K562 (cell line): ENCODE data around the gene CTNNBL1. TPM values are rescaled to one million over a fixed set of nuclear protein-coding genes. Genes with fewer than 3 reads are reported as not detected.

Experiments used
- ATAC-seq: fragments of 200-7000 bp; cut with Tn5 transposase; 3 replicates; pipeline ENCODE4 v1.9.1; 2020; ENCODE audit warnings: moderate library complexity
- BruUV-seq: library from RNA; stranded (reverse); fragments of 400-500 nt; replicated peaks from 2 replicates; lab custom pipeline; 2021; lab: Mats Ljungman, UMichigan
- CTCF ChIA-PET: fragments of 300-600 bp; formaldehyde crosslinking; extraction: SDS; loops from one replicate; lab custom pipeline; 2021; ENCODE audit warnings: low intra/inter-chr PET ratio; lab: Yijun Ruan, JAX
- POLR2A ChIA-PET: fragments of 300-600, 350-650 bp; sonication (Branson Sonifier 250); formaldehyde crosslinking; extraction: SDS; loops from one replicate; lab custom pipeline; 2021; ENCODE audit warnings: antibody characterized with exemption, inconsistent platforms; lab: Yijun Ruan, JAX
- DNase-seq, 4 experiments: peaks; one replicate each; pipeline versions ENCODE4 v3.0.0 to v3.0.0-alpha.2; 2011 to 2018; ENCODE audit warnings: low spot score in 3 of 4, mixed read lengths in 3 of 4; ENCODE audit errors: extremely low read depth in 1 of 4
- FAIRE-seq: peaks from 2 replicates; lab custom pipeline; 2011; peaks lifted over from hg19 to GRCh38; lab: Jason Lieb, UNC
- H2AFZ ChIP-seq: 2 replicates; pipeline ENCODE4 v1.6.0; 2011; ENCODE audit warnings: low read depth, low read length, control low read depth, inconsistent platforms
- H3K27ac ChIP-seq: fragments of 200-600 bp; 3 replicates; pipeline ENCODE4 v1.8.0; 2011; ENCODE audit warnings: low read depth, mild to moderate bottlenecking, control low read depth, inconsistent platforms, low read length, moderate library complexity, mixed read lengths; ENCODE audit errors: extremely low read depth
- H3K27me3 ChIP-seq, 2 experiments: fragments of 300-600 bp in 1 of 2; 2 replicates in 1 of 2; 3 replicates in 1 of 2; pipeline versions ENCODE4 v1.6.0 to v1.8.0; 2011; ENCODE audit warnings: inconsistent platforms in 2 of 2, low read length in 2 of 2, mild to moderate bottlenecking in 1 of 2, mixed read lengths in 1 of 2, moderate library complexity in 1 of 2; ENCODE audit not compliant: control insufficient read depth in 2 of 2, insufficient read depth in 2 of 2
- H3K36me3 ChIP-seq: fragments of 300-600 bp; 3 replicates; pipeline ENCODE4 v1.8.0; 2011; ENCODE audit warnings: mild to moderate bottlenecking, low read length, inconsistent platforms; ENCODE audit not compliant: control insufficient read depth, insufficient read depth
- H3K4me1 ChIP-seq, 2 experiments: fragments of 200-600 bp in 1 of 2; replicated peaks in 1 of 2; 2 replicates in 1 of 2; 3 replicates in 1 of 2; pipeline versions ENCODE4 v1.5.1 to v1.8.0; 2011; ENCODE audit warnings: inconsistent platforms in 2 of 2, low read length in 2 of 2, mild to moderate bottlenecking in 1 of 2, mixed read lengths in 1 of 2, moderate library complexity in 1 of 2; ENCODE audit not compliant: control insufficient read depth in 2 of 2, insufficient read depth in 2 of 2
- H3K4me2 ChIP-seq: 2 replicates; pipeline ENCODE4 v1.6.1; 2011; ENCODE audit warnings: low read length, control low read depth, inconsistent platforms, mixed read lengths; ENCODE audit not compliant: insufficient read depth
- H3K4me3 ChIP-seq: fragments of 200-600 bp; sonication (generic), shearing (Covaris generic); 2 replicates; pipeline ENCODE4 v1.5.1; 2016; ENCODE audit warnings: control low read depth, inconsistent platforms
- H3K79me2 ChIP-seq: fragments of 200-600 bp; 3 replicates; pipeline ENCODE4 v1.8.0; 2011; ENCODE audit warnings: low read length, inconsistent platforms; ENCODE audit not compliant: control insufficient read depth, insufficient read depth
- H3K9ac ChIP-seq, 2 experiments: 2 replicates each; pipeline versions ENCODE4 v1.6.0 to v1.6.1; 2011; ENCODE audit warnings: low read depth in 2 of 2, low read length in 2 of 2, control low read depth in 1 of 2, inconsistent platforms in 1 of 2, mild to moderate bottlenecking in 1 of 2, mixed read lengths in 1 of 2; ENCODE audit not compliant: insufficient read depth in 1 of 2
- H3K9me1 ChIP-seq: one replicate; pipeline ENCODE4 v1.6.0; 2011; ENCODE audit warnings: inconsistent platforms, mild to moderate bottlenecking, low read length, moderate library complexity; ENCODE audit not compliant: control insufficient read depth, insufficient read depth
- H3K9me3 ChIP-seq: replicated peaks from 2 replicates; pipeline ENCODE4 v1.5.1; 2011; ENCODE audit warnings: low read depth, low read length, inconsistent platforms; ENCODE audit not compliant: control insufficient read depth, insufficient read depth
- H4K20me1 ChIP-seq: replicated peaks from 2 replicates; pipeline ENCODE4 v1.6.1; 2011; ENCODE audit warnings: low read length, inconsistent platforms, mixed read lengths; ENCODE audit not compliant: control insufficient read depth, insufficient read depth
- ADNP ChIP-seq: fragments of 200-800 bp; sonication (Bioruptor generic); IDR thresholded peaks from 2 replicates; pipeline ENCODE4 v1.6.1; 2016; ENCODE audit warnings: missing genetic modification characterization, missing compliant biosample characterization
- CBFB ChIP-seq: sonication (generic); formaldehyde crosslinking; IDR thresholded peaks from 2 replicates; pipeline ENCODE4 v1.4.0; 2020; ENCODE audit warnings: mild to moderate bottlenecking, missing genetic modification reagents
- CSDE1 ChIP-seq, 2 experiments: fragments of 450-650 bp; IDR thresholded peaks; 2 replicates each; pipeline ENCODE4 v1.6.1; 2016; ENCODE audit warnings: mild to moderate bottlenecking in 1 of 2
- DPF2 ChIP-seq: fragments of 450-650 bp; IDR thresholded peaks from 2 replicates; pipeline ENCODE4 v1.6.1; 2016
- FOSL1 ChIP-seq: fragments of 200-800 bp; sonication (Bioruptor generic); conservative IDR thresholded peaks from 2 replicates; pipeline ENCODE4 v1.6.1; 2016; ENCODE audit warnings: missing genetic modification characterization, missing compliant biosample characterization
- NR2C2 ChIP-seq, 2 experiments: fragments of 200-800 bp in 1 of 2; sonication (Bioruptor generic) in 1 of 2; sonication (generic) in 1 of 2; formaldehyde crosslinking in 1 of 2; IDR thresholded peaks; 2 replicates each; pipeline versions ENCODE4 v1.6.1 to v1.8.0; 2016 to 2022; ENCODE audit warnings: mild to moderate bottlenecking in 1 of 2, missing compliant biosample characterization in 1 of 2, missing genetic modification characterization in 1 of 2, missing genetic modification reagents in 1 of 2
- TSHZ1 ChIP-seq: fragments of 250-450 bp; sonication (Bioruptor Pico); IDR thresholded peaks from 2 replicates; pipeline ENCODE4 v1.4.0; 2020; ENCODE audit warnings: mild to moderate bottlenecking, moderate library complexity
- XRCC4 ChIP-seq: IDR thresholded peaks from one replicate; pipeline ENCODE4 v1.6.1; 2011; ENCODE audit not compliant: insufficient read depth, insufficient read length; ENCODE audit errors: extremely low read depth
- ZFP36 ChIP-seq: fragments of 150-350 bp; IDR thresholded peaks from 2 replicates; pipeline ENCODE4 v1.6.1; 2018; ENCODE audit warnings: low read length, low read depth; ENCODE audit not compliant: partially characterized antibody
- ZNF239 ChIP-seq: fragments of 250-450 bp; sonication (Bioruptor Pico); IDR thresholded peaks from 2 replicates; pipeline ENCODE4 v1.4.0; 2020; ENCODE audit warnings: mild to moderate bottlenecking
- ZNF583 ChIP-seq: fragments of 250-450 bp; sonication (Bioruptor Pico); IDR thresholded peaks from 2 replicates; pipeline ENCODE4 v1.4.0; 2020
- WGBS: fragments of 100-300 bp; shearing (Covaris generic); methylation state at CpG from one replicate; pipeline ENCODE4 v1.1.6; 2016; ENCODE audit warnings: low coverage, mixed read lengths; ENCODE audit not compliant: insufficient coverage; ENCODE audit errors: missing lambda C conversion rate; 5-methylcytosine and 5-hydroxymethylcytosine counted together
- in situ Hi-C: fragments of 300-500 bp; cut with MboI; formaldehyde crosslinking; loops from 4 replicates; pipeline ENCODE4 v1.15.0; 2018; ENCODE audit warnings: inconsistent platforms, mixed read lengths
- intact Hi-C: fragments of 100-400 bp; cut with micrococcal nuclease; formaldehyde crosslinking; loops from 2 replicates; pipeline ENCODE4 v1.14.2; 2022
- polyA plus RNA-seq, 8 experiments: library from polyadenylated mRNA; depleted of rRNA in 4 of 8; stranded (reverse) in 5 of 8; unstranded in 3 of 8; fragments of >200 nt; fragmentation: Nextera tagmentation in 2 of 8; fragmentation: Illumina TruSeq in 1 of 8; extraction: Ambion mirVana in 2 of 8; extraction: Trizol in 1 of 8; gene quantifications; 2 replicates each; pipeline versions ENCODE4 v1.2.1 to v1.2.3, GENCODE V29; 2011 to 2014; ENCODE audit warnings: inconsistent platforms in 1 of 8, missing spikeins in 1 of 8
- total RNA-seq, 7 experiments: library from RNA; depleted of rRNA in 6 of 7; stranded (reverse); fragments of >200 nt in 6 of 7; fragmentation: Illumina TruSeq in 2 of 7; extraction: Trizol in 2 of 7; gene quantifications; 2 replicates each; pipeline versions ENCODE4 v1.2.1 to v1.2.3, GENCODE V29; 2011 to 2021; ENCODE audit warnings: low replicate concordance in 1 of 7

The CTNNBL1 gene
- total and polyA plus RNA-seq, 9 of the 15 experiments (the other 6 are each of a cell fraction or from before 2014, with no cell fraction given), result 32.4 to 85.6 (median 43.6) TPM

- TF ChIP-seq TSHZ1 (no peak), ZNF583 (CRISPR knock-in tag) (no peak), CSDE1 (IDR thresholded peaks at IDR 0.05) (no peak), XRCC4 (no peak), ZFP36 (no peak)
These were observed 69.1 kb downstream of the CTNNBL1 start (continued) for GRCh38 chr20:37762716-37763485.

- no peaks in the 10 kb centered on the region for H3K4me1 ChIP-seq
- ATAC-seq (no peak), FAIRE-seq (no peak), DNase-seq (no peak)
- POLR2A ChIA-PET, result interaction anchor here (0.9 kb wide), 1 partner anchor 14 kb away, joined by 3 read pairs; no protein-coding TSS in a partner anchor
- CTCF ChIA-PET, result no interaction called here
- in situ Hi-C loops, result no loop called here
- intact Hi-C loops, result no loop called here
- no TSS peak for BruUV-seq
- no peak overlapping the region for H3K27ac ChIP-seq
- TF ChIP-seq DPF2 (no peak), FOSL1 (tag) (0 out of 2 replicates have a peak, but pooled peaks have one; percentile 19), ZNF239 (CRISPR knock-in tag) (no peak), CBFB (CRISPR knock-in tag) (no peak), NR2C2 (CRISPR knock-in tag; IDR thresholded peaks at IDR 0.05) (no peak), NR2C2 (tag; IDR thresholded peaks at IDR 0.05) (no peak), ADNP (tag) (no peak)
- H3K27me3 ChIP-seq, result no peaks in the 10 kb centered on the region
- no peaks in the 10 kb centered on the region for H3K9me3 ChIP-seq
- H3K36me3 ChIP-seq, result peaks cover 2% of the 10 kb centered on the region; the same call in 1 of the 3 replicates
- no peaks in the 10 kb centered on the region for H3K79me2 ChIP-seq
- H3K9me1 ChIP-seq, result no peaks in the 10 kb centered on the region
- no peak overlapping the region for H3K4me2 ChIP-seq
- no peak overlapping the region for H3K9ac ChIP-seq
- WGBS, result 68% methylated on average over 4 of the region's 4 CpGs
- H2AFZ ChIP-seq, result no peak overlapping the region
- no peak overlapping the region for H3K4me3 ChIP-seq
- no peaks in the 10 kb centered on the region for H4K20me1 ChIP-seq
These were observed 70.6 kb downstream of the CTNNBL1 start for GRCh38 chr20:37764333-37764935.
